ENCODE measurements around the gene C22orf15.

The C22orf15 gene

DNA sequence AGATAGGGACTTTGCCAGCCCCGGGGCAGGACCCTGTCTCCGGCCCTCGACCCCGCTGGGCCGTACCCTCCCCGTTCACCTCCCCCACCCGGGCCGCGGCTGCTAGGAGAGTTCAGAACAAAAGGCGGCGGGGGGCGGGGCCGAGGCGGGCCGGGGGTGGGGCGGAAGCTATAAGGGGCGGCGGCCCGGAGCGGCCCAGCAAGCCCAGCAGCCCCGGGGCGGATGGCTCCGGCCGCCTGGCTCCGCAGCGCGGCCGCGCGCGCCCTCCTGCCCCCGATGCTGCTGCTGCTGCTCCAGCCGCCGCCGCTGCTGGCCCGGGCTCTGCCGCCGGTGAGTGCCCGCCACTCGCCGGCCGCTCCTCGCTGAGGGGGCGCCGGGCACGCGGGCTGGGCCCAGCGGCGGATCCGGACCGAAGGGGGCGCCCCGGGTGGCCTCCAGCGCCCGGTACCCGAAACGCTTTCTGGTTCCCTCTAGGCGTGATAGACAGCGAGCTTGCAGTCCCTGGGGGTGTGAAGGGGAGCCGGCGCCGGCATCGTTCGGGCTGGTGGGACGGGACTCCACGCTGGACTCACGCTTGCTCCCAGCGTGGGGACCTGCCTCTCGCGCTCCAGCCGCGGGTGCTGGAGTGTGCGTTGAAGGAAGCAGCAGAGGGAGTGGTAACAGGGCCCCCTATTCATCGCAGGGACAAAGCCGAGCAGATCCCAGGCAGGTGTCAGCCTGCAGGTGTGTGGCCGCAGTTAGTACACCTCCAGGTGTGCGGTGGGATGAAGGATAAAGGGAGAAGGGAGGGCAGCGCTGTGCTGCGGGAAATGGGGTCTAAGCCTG, 10.1 kb downstream of the C22orf15 start, which contains the start of gene MMP11:
TSS of gene MMP11 (plus strand) at position 201 of the 825 bp plus-strand sequence. CDS start at position 223, 22 bp downstream.
- DNase-seq (ENCODE audit: low read depth in 2 of 2): no peak

DNA sequence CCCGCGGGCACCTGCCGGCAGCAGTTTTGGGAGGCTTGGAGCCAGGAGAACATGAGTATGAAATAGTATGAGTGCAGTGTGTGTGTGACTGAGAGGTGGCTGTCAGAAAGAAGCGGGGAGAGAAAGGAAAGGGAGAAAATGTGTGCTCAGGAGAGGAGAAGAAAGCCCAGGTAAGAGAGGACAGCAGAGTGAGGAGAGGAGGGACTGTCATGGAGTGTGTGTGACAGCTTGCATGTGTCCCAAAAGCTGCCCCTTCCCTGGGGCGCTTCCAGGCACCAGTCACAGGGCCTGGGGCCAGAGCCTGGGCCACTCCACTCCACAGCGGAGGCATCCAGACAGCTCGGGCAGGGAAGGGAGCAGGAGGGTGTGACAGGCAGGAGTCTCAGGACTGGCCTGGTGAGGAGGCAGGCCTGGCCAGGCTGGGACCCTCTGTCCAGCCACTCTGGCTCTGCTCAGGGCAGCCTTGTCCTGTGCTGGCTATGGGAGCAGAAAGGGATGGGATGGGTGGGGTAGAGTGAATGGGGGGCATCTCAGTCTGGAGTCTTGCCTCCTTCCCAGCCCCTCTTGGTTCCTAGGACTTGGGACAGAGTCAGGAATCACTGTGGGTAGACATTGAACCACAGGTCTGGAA, 10.8 kb downstream of the C22orf15 start:
- no peak for DNase-seq (ENCODE audit: low read depth in 2 of 2)

DNA sequence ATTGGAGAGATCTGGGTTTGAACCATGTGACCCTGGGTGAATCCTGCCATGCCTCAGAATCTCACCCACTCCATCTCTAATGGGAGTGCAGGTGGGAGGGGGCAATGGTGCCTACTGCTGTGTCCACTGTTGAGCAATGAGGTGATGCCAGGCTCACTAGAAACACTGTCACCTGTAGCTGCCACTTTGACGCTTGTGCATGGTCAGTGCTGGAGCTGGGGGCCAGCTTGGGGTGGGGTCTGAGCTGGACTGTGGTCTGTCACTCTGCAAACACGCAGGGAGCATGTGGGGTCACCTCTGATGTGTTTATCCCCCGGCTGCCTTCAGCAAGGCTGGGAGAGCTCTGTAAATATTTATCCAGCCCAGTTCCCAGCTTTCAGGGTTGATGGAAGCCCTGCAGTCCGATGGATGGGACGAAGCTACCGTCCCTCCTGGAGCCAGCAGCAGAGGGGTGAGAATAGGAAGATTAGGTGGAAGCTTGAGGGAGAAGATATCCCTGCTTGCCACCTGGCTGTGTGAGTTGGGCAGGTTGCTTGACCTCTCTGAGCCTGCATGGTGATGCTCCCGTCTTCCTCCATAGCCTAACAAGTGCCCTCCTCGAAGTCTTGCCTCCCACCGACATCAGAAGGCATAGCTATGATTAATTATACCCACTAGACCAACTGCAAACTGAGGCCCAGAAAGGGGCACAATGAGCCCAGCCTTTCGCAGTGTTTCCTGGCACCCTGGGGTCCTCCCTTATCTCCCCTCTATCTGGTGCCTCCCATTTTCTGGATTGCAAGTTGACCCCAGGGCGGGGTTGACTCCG, 11.5 kb downstream of the C22orf15 start:
- DNase-seq (ENCODE audit: low read depth in 2 of 2): no peak

DNA sequence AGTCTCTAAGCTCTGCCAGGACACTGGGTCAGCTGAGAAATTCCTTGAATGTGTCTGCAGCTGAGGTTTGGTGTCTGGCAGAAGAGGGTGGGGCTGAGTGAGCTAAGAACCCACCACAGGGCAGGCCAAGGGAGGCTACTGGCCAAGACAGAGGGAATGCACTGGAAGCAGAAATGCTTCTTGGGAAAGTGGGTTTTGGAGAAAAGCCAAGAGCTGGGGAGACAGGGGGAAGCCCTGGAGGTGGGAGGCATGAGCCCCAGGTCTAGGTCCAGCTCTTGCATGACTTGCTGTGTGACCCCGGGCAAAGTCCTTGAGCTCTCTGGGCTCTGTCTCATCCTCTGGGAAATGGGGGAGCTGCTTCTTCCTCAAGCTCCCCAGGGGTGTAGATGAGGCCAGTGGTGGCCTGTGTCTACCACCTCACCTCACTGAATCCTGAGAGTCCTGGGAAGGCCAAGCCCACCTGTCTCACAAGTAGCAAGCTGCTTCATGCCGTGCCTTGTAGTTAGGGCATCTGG, 12.2 kb downstream of the C22orf15 start:
- no peak for DNase-seq (ENCODE audit: low read depth in 2 of 2)

DNA sequence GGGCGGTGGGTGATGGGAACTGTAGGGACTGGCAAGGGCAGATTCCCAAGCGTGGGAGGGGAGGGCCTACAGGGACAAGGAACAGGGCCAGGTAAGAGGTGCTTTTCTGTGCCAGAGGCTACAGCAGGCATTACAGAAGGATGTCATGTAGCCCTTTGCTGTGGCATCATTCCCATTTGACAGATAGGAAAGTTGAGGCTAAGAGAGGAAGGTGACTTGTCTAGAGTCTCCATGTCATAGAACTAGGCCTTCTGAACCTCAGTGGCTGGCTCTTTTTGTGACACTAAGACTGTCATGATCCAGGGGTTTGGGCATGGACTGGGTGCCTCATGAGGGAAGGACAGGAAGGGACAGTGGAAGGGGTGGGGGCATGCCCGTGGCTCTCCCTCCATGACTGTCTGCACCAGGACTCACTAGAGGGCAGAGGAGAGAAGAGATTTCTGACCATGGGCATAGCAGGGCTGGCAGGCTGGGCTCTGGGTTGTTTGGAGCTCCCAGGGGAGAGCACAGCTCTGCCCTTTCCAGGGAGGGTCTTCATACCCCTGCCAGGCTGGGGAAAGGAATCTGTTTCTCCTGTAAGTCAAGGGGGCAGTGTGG, 13.1 kb downstream of the C22orf15 start:
- no peak for DNase-seq (ENCODE audit: low read depth in 2 of 2)

DNA sequence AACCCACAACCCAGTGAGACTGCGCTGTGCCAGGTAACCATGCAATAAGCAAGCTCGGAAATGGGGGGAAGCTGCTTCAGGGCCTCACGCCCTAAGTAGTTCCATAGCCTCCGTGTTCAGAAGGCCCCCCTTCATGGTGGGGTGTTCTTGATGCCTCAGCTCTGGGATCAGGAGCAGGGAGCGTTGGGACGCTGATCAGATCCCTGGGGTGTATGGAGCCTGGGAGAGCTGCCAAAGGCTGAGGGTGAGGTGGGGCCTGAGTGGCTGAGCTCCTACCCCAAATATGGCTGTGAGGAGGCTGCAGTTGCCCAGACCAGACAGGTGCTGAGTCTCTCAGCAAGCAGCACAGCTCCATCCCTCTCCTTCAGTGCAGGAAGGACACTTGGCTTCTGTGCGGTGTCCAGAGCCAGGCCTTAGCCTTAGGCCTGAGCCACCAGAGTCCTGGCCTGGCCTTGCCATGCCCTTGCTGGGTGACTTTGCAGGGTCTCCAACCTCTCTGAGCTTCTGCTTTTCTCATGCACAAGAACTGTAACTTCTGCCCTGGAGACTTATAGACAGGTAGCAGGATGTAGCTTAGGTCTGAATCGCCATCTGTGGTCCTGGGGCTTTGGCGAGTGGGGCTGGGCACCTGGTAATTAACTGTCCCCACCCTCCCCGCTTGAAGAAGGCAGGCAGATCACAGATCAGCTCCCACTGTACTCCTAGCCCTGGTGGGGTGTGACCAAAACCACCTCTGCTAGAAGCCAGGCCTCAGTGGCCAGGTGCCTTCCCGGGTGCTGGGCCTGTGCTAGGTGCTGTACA, 15.2 kb downstream of the C22orf15 start:
- DNase-seq (ENCODE audit: low read depth in 2 of 2): no peak

DNA sequence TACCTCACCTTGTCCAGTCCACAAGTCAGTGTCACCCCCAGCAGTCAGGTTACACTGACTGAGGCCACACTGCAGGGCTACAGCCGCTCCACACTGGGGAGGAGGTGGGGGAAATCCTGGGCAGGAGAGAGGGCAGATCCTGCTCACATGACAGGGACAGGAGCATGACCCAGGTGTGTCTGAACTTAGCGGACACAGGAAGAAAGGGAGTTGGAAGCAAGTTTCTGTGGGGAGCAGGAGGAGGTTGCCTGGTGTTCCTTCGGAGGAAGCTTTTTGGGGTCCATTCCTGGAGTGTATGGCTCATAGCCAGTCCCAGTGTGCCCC, 15.7 kb downstream of the C22orf15 start:
- no peak for DNase-seq (ENCODE audit: low read depth in 2 of 2)

DNA sequence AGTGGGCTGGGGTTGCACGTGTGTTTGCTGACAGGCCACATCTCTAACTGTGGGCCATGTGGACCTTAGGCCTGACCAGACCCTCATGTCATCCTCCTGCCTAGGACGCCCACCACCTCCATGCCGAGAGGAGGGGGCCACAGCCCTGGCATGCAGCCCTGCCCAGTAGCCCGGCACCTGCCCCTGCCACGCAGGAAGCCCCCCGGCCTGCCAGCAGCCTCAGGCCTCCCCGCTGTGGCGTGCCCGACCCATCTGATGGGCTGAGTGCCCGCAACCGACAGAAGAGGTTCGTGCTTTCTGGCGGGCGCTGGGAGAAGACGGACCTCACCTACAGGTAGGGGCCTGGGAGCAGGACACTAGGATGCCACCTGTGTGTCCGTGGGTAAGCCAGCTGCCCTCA, 16.3 kb downstream of the C22orf15 start:
- no peak for DNase-seq (ENCODE audit: low read depth in 2 of 2)

DNA sequence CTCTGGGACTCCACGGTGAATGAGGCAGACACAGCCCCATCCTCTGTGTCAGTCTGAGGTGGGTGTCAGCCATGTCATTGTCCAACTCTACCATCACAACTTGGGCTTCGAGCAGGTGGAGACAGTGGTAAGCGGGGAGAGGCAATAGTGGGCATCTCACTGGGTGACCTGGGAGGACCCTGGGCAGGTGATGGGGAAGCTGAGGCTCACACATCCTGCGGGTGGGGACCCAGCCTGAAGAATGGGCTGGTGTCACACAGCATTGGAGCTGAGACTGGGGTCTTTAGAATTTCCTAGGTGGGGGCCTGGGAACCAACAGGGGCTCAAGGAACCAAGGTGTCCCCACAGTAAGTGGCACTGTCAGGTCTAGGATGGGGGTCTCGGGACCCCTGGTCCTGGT, 16.9 kb downstream of the C22orf15 start:
- DNase-seq (ENCODE audit: low read depth in 2 of 2): no peak

DNA sequence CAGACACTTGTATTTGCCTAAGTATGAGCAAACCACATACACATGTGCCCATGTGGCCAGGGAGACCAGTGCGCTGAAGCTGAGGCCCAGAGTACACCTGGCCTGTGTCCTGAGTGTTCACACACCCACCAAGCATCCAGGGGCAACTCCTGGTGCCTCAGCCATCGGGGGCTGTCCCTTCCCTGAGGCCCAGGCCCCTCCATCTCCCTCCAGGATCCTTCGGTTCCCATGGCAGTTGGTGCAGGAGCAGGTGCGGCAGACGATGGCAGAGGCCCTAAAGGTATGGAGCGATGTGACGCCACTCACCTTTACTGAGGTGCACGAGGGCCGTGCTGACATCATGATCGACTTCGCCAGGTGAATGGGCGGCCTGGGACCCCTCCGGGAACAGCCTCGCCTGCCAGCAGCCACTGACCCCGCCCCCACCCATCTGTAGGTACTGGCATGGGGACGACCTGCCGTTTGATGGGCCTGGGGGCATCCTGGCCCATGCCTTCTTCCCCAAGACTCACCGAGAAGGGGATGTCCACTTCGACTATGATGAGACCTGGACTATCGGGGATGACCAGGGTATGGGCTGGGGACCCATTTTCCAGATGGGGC, 17.5 kb downstream of the C22orf15 start:
- DNase-seq (ENCODE audit: low read depth in 2 of 2): no peak

DNA sequence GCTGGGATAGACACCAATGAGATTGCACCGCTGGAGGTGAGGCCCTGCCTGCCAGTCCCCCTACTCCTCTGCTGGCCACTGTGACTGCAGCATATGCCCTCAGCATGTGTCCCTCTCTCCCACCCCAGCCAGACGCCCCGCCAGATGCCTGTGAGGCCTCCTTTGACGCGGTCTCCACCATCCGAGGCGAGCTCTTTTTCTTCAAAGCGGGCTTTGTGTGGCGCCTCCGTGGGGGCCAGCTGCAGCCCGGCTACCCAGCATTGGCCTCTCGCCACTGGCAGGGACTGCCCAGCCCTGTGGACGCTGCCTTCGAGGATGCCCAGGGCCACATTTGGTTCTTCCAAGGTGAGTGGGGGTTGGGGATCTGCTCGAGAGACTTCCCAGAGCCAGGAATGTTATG, 18.3 kb downstream of the C22orf15 start:
- no peak for DNase-seq (ENCODE audit: low read depth in 2 of 2)

DNA sequence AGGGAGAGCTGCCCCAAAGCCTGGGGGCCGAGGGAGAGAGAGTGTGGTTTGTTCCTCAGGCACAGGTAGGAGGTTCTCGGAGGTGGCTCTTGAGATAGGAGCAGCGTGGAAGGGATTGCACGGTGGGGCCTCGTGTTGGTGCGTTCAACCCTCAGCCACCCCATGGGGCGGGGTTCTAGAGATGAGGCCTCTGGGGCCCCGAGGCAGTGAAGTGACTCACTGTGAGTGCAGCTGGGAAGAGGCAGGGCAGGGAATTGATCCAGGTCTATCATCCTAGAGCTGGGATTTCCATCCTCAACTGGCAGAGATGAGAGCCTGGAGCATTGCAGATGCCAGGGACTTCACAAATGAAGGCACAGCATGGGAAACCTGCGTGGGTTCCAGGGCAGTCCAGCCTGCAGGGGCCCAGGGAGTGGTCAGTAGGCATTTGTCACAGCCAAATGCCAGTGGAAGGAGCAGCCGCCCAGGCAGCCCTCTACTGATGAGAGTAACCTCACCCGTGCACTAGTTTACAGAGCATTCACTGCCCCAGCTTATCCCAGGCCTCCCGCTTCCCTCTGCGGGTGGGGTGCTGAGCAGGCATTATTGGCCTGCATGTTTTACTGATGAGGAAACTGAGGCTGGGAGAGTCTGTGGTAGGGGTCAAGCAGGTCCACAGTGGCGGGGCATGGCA, 18.9 kb downstream of the C22orf15 start:
- no peak for DNase-seq (ENCODE audit: low read depth in 2 of 2)

DNA sequence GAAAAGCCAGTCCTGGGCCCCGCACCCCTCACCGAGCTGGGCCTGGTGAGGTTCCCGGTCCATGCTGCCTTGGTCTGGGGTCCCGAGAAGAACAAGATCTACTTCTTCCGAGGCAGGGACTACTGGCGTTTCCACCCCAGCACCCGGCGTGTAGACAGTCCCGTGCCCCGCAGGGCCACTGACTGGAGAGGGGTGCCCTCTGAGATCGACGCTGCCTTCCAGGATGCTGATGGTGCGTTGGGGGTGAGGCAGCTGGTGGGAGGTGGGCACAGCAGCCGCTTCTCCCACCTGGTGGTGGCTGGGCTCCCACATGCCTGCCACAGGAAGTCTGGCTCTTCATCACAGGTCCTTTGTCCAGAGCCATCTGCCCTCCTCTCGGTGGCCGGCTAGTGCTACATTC, 19.5 kb downstream of the C22orf15 start:
- DNase-seq (ENCODE audit: low read depth in 2 of 2): no peak

DNA sequence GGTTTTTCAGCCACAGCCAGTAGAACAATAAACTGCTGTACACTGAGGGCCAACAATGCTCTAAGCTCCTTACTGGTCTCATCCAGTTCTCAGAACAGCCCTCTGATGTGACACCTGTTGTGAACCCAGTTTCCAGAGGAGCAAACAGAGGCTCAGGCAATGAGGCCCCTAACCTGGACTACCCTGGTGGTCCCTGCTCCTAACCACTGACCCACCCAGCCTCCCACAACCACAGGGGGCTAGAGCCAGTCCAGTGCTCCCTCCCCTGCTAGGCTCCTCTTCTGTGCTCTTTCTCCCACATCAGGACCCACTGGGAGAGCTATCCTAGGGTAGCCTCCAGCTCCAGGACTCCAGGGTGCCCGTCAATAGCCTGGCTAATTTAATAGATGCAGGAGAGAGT, 19.9 kb downstream of the C22orf15 start:
- no peak for DNase-seq (ENCODE audit: low read depth in 2 of 2)

DNA sequence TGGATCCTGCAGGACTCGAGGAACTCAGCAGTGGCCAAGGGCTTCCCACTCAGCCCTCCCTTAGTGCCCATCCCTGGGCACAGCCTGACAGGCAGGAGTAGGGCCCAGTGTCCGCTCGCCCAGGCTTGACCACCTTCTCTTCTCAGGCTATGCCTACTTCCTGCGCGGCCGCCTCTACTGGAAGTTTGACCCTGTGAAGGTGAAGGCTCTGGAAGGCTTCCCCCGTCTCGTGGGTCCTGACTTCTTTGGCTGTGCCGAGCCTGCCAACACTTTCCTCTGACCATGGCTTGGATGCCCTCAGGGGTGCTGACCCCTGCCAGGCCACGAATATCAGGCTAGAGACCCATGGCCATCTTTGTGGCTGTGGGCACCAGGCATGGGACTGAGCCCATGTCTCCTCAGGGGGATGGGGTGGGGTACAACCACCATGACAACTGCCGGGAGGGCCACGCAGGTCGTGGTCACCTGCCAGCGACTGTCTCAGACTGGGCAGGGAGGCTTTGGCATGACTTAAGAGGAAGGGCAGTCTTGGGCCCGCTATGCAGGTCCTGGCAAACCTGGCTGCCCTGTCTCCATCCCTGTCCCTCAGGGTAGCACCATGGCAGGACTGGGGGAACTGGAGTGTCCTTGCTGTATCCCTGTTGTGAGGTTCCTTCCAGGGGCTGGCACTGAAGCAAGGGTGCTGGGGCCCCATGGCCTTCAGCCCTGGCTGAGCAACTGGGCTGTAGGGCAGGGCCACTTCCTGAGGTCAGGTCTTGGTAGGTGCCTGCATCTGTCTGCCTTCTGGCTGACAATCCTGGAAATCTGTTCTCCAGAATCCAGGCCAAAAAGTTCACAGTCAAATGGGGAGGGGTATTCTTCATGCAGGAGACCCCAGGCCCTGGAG, 20.7 kb downstream of the C22orf15 start:
- DNase-seq (ENCODE audit: low read depth in 2 of 2): no peak

DNA sequence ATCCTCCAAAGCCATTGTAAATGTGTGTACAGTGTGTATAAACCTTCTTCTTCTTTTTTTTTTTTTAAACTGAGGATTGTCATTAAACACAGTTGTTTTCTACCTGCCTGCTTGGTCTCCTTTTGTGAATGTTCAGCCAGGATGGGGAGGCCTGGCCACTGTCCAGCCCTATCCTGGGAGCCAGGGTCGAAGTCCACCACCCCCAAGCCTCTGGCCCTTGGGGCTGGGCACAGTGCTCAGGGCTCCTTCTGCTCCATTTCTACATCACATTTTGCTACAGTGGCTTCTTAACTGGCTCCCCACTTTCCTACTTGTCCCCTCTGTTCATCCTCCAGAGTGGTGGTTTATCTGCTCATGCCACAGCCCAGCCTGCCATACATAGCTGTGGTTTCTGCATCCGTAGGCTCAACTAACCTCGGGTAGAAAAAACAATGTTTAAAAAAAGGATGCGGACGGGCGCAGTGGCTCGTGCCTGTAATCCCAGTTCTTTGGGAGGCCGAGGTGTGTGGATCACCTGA, 21.5 kb downstream of the C22orf15 start:
- DNase-seq (ENCODE audit: low read depth in 2 of 2): no peak

DNA sequence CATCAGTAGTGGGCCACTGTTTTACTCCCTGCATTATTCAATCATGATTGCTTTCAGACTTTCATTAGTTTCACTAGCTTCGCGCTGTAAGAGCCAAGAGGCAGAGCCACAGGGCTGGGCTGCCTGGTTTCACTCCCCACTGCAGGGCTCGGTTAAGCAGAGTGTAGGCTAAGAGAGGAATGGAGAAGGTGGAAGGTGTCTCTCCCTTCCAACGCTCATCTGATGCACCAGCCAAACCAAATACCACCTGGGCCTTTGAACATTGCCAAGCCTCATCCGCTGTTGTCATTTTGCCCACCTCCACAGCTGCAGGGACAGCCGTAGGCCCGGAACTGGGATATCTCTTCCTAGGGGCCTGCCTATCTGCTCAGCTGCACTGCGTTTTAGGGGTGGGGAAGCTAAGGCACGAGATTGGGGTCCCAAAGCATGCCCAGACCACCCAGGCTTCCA, 23.5 kb downstream of the C22orf15 start:
- DNase-seq (ENCODE audit: low read depth in 2 of 2): no peak

DNA sequence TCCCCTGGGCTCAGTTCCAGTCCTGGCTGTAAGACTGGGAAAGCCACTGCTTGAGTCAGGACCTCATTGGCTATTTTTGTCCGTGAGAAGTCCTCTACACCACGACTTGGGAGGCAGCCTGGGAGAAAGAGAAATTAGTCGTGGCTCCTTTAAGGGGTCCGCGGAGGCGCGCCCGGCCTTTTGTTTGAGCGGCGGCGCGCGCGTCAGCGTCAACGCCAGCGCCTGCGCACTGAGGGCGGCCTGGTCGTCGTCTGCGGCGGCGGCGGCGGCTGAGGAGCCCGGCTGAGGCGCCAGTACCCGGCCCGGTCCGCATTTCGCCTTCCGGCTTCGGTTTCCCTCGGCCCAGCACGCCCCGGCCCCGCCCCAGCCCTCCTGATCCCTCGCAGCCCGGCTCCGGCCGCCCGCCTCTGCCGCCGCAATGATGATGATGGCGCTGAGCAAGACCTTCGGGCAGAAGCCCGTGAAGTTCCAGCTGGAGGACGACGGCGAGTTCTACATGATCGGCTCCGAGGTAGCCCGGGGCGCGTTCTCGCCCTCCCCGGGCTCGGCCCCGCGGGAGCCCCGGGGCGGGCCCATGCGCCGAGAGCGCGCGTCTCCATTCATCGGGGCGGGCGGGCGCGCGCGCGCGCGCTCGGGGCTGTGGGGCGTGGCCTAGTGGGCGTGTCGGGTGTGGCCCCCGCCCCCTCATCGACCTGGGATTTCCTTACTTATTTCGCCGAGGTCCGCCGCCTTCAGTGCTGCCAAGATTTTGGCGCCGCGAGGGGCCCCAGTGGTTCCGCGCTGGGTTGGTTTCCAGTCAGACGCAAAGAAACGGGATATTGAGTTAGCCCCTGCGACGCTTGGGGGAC, 24.2 kb downstream of the C22orf15 start, which contains the start of gene SMARCB1:
TSS of gene SMARCB1 (plus strand) at position 215 of the 848 bp plus-strand sequence. CDS start at position 419, 204 bp downstream.
- DNase-seq (ENCODE audit: low read depth in 2 of 2): peak; percentile 67 to 69
